MG63 (cell line): Measurements from ENCODE around the gene FOXJ1. TPM values are rescaled to one million over a fixed set of nuclear protein-coding genes. Genes with fewer than 3 reads are reported as not detected.
"Not testable (repeated sequence)": the region's sequence is repeated elsewhere in the genome, so short reads cannot be mapped to it uniquely, and the experiment has no call there.

Experiments
- DNase-seq: peaks from one replicate; pipeline ENCODE4 v3.0.0-alpha.2; 2020
- H3K27me3 ChIP-seq: fragments of 250-450 bp; sonication (Bioruptor Pico); 2 replicates; pipeline ENCODE4 v1.5.1; 2020; ENCODE audit warnings: mild to moderate bottlenecking, moderate library complexity
- H3K36me3 ChIP-seq: fragments of 250-450 bp; sonication (Bioruptor Pico); 2 replicates; pipeline ENCODE4 v1.5.1; 2020; ENCODE audit warnings: mild to moderate bottlenecking, moderate library complexity
- H3K4me3 ChIP-seq: fragments of 250-450 bp; sonication (Bioruptor Pico); 2 replicates; pipeline ENCODE4 v1.5.1; 2020; ENCODE audit warnings: mild to moderate bottlenecking, moderate library complexity
- H3K9me3 ChIP-seq: fragments of 250-450 bp; sonication (Bioruptor Pico); 2 replicates; pipeline ENCODE4 v1.5.1; 2020; ENCODE audit warnings: mild to moderate bottlenecking, moderate library complexity
- total RNA-seq: library from RNA; depleted of rRNA; stranded (reverse); fragments of >200 nt; shearing (Covaris generic); gene quantifications from 2 replicates; pipeline ENCODE4 v1.2.3, GENCODE V29; 2014; ENCODE audit warnings: low replicate concordance; rRNA removed

FOXJ1 gene
- total RNA-seq = not detected in 2 replicates

- peak; percentile 85 for DNase-seq
- Histone ChIP-seq H3K9me3 (no peaks in the 10 kb centered on the region), H3K36me3 (no peaks in the 10 kb centered on the region), H3K27me3 (peaks cover 5% of the 10 kb centered on the region; the same call in 1 of the 2 replicates), H3K4me3 (peak within 1 kb of the TSS; percentile 38)
These were observed at the start of gene FOXJ1 for GRCh38 chr17:76141212-76142038. FOXJ1 (minus strand) TSS chr17:76141245; CDS start chr17:76140395, 850 bp downstream.

GRCh38 chr17:76189741-76190140, 48.7 kb upstream of the FOXJ1 start:
- no peak for DNase-seq
- H3K4me3 ChIP-seq = no peak overlapping the region
- peaks cover 14% of the 10 kb centered on the region for H3K27me3 ChIP-seq
- H3K36me3 ChIP-seq = no peaks in the 10 kb centered on the region
- H3K9me3 ChIP-seq = no peaks in the 10 kb centered on the region

GRCh38 chr17:76189247-76189646, 48.2 kb upstream of the FOXJ1 start:
- DNase-seq = no peak
- H3K36me3 ChIP-seq = no peaks in the 10 kb centered on the region
- no peak overlapping the region for H3K4me3 ChIP-seq
- H3K9me3 ChIP-seq = no peaks in the 10 kb centered on the region
- H3K27me3 ChIP-seq = peaks cover 14% of the 10 kb centered on the region

- H3K9me3 ChIP-seq = no peaks in the 10 kb centered on the region
- H3K4me3 ChIP-seq = no peak overlapping the region
- H3K36me3 ChIP-seq = no peaks in the 10 kb centered on the region
- peaks cover 14% of the 10 kb centered on the region for H3K27me3 ChIP-seq
- DNase-seq = no peak
These were observed 47.4 kb upstream of the FOXJ1 start for GRCh38 chr17:76188213-76189016.

GRCh38 chr17:76186774-76187173, 45.7 kb upstream of the FOXJ1 start:
- H3K36me3 ChIP-seq, DNase-seq, H3K4me3 ChIP-seq, H3K9me3 ChIP-seq: not testable (repeated sequence)
- peaks cover 14% of the 10 kb centered on the region for H3K27me3 ChIP-seq

- DNase-seq = no peak
- Histone ChIP-seq H3K36me3 (no peaks in the 10 kb centered on the region), H3K27me3 (peaks cover 8% of the 10 kb centered on the region), H3K4me3 (no peak overlapping the region), H3K9me3 (no peaks in the 10 kb centered on the region)
These were observed 43.2 kb upstream of the FOXJ1 start for GRCh38 chr17:76184290-76184689.

GRCh38 chr17:76182016-76182764, 41.1 kb upstream of the FOXJ1 start:
- no peaks in the 10 kb centered on the region for H3K27me3 ChIP-seq
- no peaks in the 10 kb centered on the region for H3K36me3 ChIP-seq
- peak; percentile 85 for DNase-seq
- no peaks in the 10 kb centered on the region for H3K9me3 ChIP-seq
- H3K4me3 ChIP-seq = no peak overlapping the region

GRCh38 chr17:76179496-76180467, 38.7 kb upstream of the FOXJ1 start:
- Histone ChIP-seq H3K27me3 (no peaks in the 10 kb centered on the region), H3K9me3 (no peaks in the 10 kb centered on the region), H3K4me3 (no peak overlapping the region), H3K36me3 (no peaks in the 10 kb centered on the region)
- no peak for DNase-seq

GRCh38 chr17:76178124-76178523, 37.1 kb upstream of the FOXJ1 start:
- no peak overlapping the region for H3K4me3 ChIP-seq
- no peaks in the 10 kb centered on the region for H3K9me3 ChIP-seq
- DNase-seq = no peak
- no peaks in the 10 kb centered on the region for H3K27me3 ChIP-seq
- H3K36me3 ChIP-seq = no peaks in the 10 kb centered on the region

- no peaks in the 10 kb centered on the region for H3K27me3 ChIP-seq
- H3K36me3 ChIP-seq = no peaks in the 10 kb centered on the region
- no peak overlapping the region for H3K4me3 ChIP-seq
- H3K9me3 ChIP-seq = no peaks in the 10 kb centered on the region
- no peak for DNase-seq
These were observed 35.9 kb upstream of the FOXJ1 start for GRCh38 chr17:76176701-76177574.

GRCh38 chr17:76174037-76174436, 33.0 kb upstream of the FOXJ1 start:
- no peaks in the 10 kb centered on the region for H3K36me3 ChIP-seq
- no peak overlapping the region for H3K4me3 ChIP-seq
- DNase-seq = no peak
- H3K9me3 ChIP-seq = no peaks in the 10 kb centered on the region
- no peaks in the 10 kb centered on the region for H3K27me3 ChIP-seq

GRCh38 chr17:76173474-76173873, 32.4 kb upstream of the FOXJ1 start:
- Histone ChIP-seq H3K4me3 (no peak overlapping the region), H3K9me3 (no peaks in the 10 kb centered on the region), H3K27me3 (no peaks in the 10 kb centered on the region), H3K36me3 (no peaks in the 10 kb centered on the region)
- no peak for DNase-seq

GRCh38 chr17:76171706-76172105, 30.7 kb upstream of the FOXJ1 start:
- Histone ChIP-seq H3K36me3 (no peaks in the 10 kb centered on the region), H3K27me3 (no peaks in the 10 kb centered on the region), H3K9me3 (no peaks in the 10 kb centered on the region), H3K4me3 (no peak overlapping the region)
- DNase-seq = no peak

GRCh38 chr17:76170114-76170513, 29.1 kb upstream of the FOXJ1 start:
- no peak overlapping the region for H3K4me3 ChIP-seq
- H3K9me3 ChIP-seq = no peaks in the 10 kb centered on the region
- H3K27me3 ChIP-seq = no peaks in the 10 kb centered on the region
- no peak for DNase-seq
- no peaks in the 10 kb centered on the region for H3K36me3 ChIP-seq

GRCh38 chr17:76166906-76167305, 25.9 kb upstream of the FOXJ1 start:
- Histone ChIP-seq H3K36me3 (no peaks in the 10 kb centered on the region), H3K27me3 (no peaks in the 10 kb centered on the region), H3K4me3 (no peak overlapping the region), H3K9me3 (no peaks in the 10 kb centered on the region)
- DNase-seq = no peak
